Erythroblast (primary cell): ENCODE data around the gene SLC16A4.

Source experiments
- GATA1 ChIP-seq: IDR thresholded peaks from 2 replicates; pipeline ENCODE4 v1.6.1; 2011; ENCODE audit warnings: low read depth, mild to moderate bottlenecking, control low read depth, low read length, moderate library complexity
- POLR2A ChIP-seq: IDR thresholded peaks from 2 replicates; pipeline ENCODE4 v1.6.1; 2011; ENCODE audit warnings: mild to moderate bottlenecking, low read length

DNA sequence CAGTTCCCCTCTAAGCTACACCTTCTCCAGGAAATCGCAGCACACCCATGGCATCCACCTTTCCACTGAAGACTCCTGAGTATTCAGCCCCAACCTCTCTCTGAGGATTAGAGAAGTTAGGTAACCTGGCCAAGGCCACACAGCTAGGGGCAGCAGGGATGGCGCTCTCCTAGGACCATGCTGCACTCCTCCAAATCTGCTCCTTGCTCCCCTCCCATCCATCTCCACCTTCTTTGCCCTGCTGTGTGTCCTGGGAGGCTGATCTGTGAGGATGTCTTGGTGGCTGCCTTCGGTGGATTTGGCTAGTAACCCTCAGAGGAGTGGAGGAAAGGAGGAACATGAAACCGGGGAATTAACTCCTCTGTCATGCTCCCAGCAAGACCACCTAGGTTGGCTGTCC is 40.1 kb upstream of the SLC16A4 start:
- TF ChIP-seq POLR2A (no peak), GATA1 (no peak)
